ENCODE data around the gene DAGLA. TPM values are rescaled to one million over a fixed set of nuclear protein-coding genes. Genes with fewer than 3 reads are reported as not detected.

Gene DAGLA
- total RNA-seq, 1 experiment from 2014 or later, result 3.1 TPM

- peaks cover 20% of the 10 kb centered on the region for H3K4me1 Mint-ChIP-seq
- POLR2A ChIA-PET, result no interaction called here
- TF ChIP-seq IRF2 (CRISPR knock-in tag; IDR thresholded peaks at IDR 0.05; ENCODE audit: borderline replicate concordance, low read depth) (no peak), TCF7 (CRISPR knock-in tag; IDR thresholded peaks at IDR 0.05; ENCODE audit: low read depth) (no peak), FOXP1 (CRISPR knock-in tag; IDR thresholded peaks at IDR 0.05; ENCODE audit: borderline replicate concordance) (no peak), STAT6 (CRISPR knock-in tag; conservative IDR thresholded peaks at IDR 0.05; ENCODE audit: low read depth) (no peak), ATF6 (CRISPR knock-in tag; IDR thresholded peaks at IDR 0.05) (no peak), CREB1 (CRISPR knock-in tag; IDR thresholded peaks at IDR 0.05) (no peak), ZSCAN18 (CRISPR knock-in tag; IDR thresholded peaks at IDR 0.05) (no peak), JAZF1 (CRISPR knock-in tag; IDR thresholded peaks at IDR 0.05) (no peak), KAT7 (CRISPR knock-in tag; IDR thresholded peaks at IDR 0.05; ENCODE audit: borderline replicate concordance) (no peak)
- no peaks in the 10 kb centered on the region for H3K36me3 Mint-ChIP-seq
- CTCF ChIA-PET, result interaction anchor here (0.8 to 4.7 kb wide), 3 partner anchors 17 to 180 kb away, joined by 3 to 37 read pairs (median 3); no protein-coding TSS in a partner anchor
- ATAC-seq (no peak), DNase-seq (ENCODE audit: low spot score) (no peak)
- H3K9me3 Mint-ChIP-seq, result no peaks in the 10 kb centered on the region
- H3K27me3 Mint-ChIP-seq (ENCODE audit: low read depth), result peaks cover 3% of the 10 kb centered on the region; the same call in 1 of the 2 replicates
- H3K4me3 Mint-ChIP-seq, result no peak overlapping the region
- H3K27ac Mint-ChIP-seq, result no peak overlapping the region
Measured at GRCh38 chr11:61711498-61711897, 31.3 kb downstream of the DAGLA start.

GRCh38 chr11:61712314-61712713, 32.1 kb downstream of the DAGLA start:
- no peak for ATAC-seq
- ChIA-PET POLR2A (no interaction called here), CTCF (interaction anchor here (0.9 to 4.7 kb wide), 6 partner anchors 18 to 180 kb away, joined by 3 to 37 read pairs (median 6); no protein-coding TSS in a partner anchor)
- no peak for DNase-seq (ENCODE audit: low spot score)
- no peak for TF ChIP-seq NFATC4 (CRISPR knock-in tag; IDR thresholded peaks at IDR 0.05)
- no peak for TF ChIP-seq RORB (CRISPR knock-in tag; IDR thresholded peaks at IDR 0.05)
- TF ChIP-seq JUN (CRISPR knock-in tag; IDR thresholded peaks at IDR 0.05), result no peak
- TF ChIP-seq SMAD4 (CRISPR knock-in tag; IDR thresholded peaks at IDR 0.05), result no peak
- no peak for TF ChIP-seq ZNF532 (CRISPR knock-in tag; IDR thresholded peaks at IDR 0.05; ENCODE audit: borderline replicate concordance)
- no peak for TF ChIP-seq ZSCAN18 (CRISPR knock-in tag; IDR thresholded peaks at IDR 0.05)
- no peak for TF ChIP-seq CREB1 (CRISPR knock-in tag; IDR thresholded peaks at IDR 0.05)
- no peak for TF ChIP-seq JAZF1 (CRISPR knock-in tag; IDR thresholded peaks at IDR 0.05)
- TF ChIP-seq ARID4B (CRISPR knock-in tag; IDR thresholded peaks at IDR 0.05; ENCODE audit: borderline replicate concordance), result no peak
- TF ChIP-seq TP53 (CRISPR knock-in tag; IDR thresholded peaks at IDR 0.05), result no peak
- no peak for TF ChIP-seq SMAD3 (CRISPR knock-in tag; IDR thresholded peaks at IDR 0.05; ENCODE audit: borderline replicate concordance)
- no peak for TF ChIP-seq EMX1 (CRISPR knock-in tag; IDR thresholded peaks at IDR 0.05)
- Mint-ChIP-seq H3K36me3 (no peaks in the 10 kb centered on the region), H3K27me3 (ENCODE audit: low read depth) (peaks cover 3% of the 10 kb centered on the region; the same call in 1 of the 2 replicates), H3K9me3 (no peaks in the 10 kb centered on the region), H3K4me3 (no peak overlapping the region), H3K27ac (no peak overlapping the region), H3K4me1 (peaks cover 28% of the 10 kb centered on the region)

Data from WTC11 (cell line).